SH-SY5Y (cell line): ENCODE measurements around the gene RNFT2.

Experiments used
- GATA2 ChIP-seq: IDR thresholded peaks from 2 replicates; pipeline ENCODE4 v1.6.1; 2011; ENCODE audit warnings: mild to moderate bottlenecking, low read depth, low read length
- GATA3 ChIP-seq: IDR thresholded peaks from 2 replicates; pipeline ENCODE4 v1.6.1; 2011; ENCODE audit warnings: low read depth, mild to moderate bottlenecking, low read length, moderate library complexity

GRCh38 chr12:116719731-116720528 is 18.2 kb upstream of the RNFT2 start:
- no peak for TF ChIP-seq GATA2
- no peak for TF ChIP-seq GATA3
